Suprapubic skin (tissue), 4 donors: ENCODE measurements around the gene DRAM1.

Experiments
- CTCF ChIP-seq, 2 donors: fragments of 200-600 bp in 1 of 2; fragments of 450-650 bp in 1 of 2; sonication (generic) in 1 of 2; IDR thresholded peaks; one replicate each; pipeline ENCODE4 v1.5.1; 2016 to 2019; ENCODE audit warnings: antibody characterized with exemption in 2 of 2, mild to moderate bottlenecking in 1 of 2, moderate library complexity in 1 of 2
- POLR2A ChIP-seq, 2 donors: fragments of 450-650 bp; IDR thresholded peaks; one replicate each; pipeline ENCODE4 v1.6.1; 2017; ENCODE audit warnings: antibody characterized with exemption in 2 of 2, mild to moderate bottlenecking in 2 of 2, moderate library complexity in 2 of 2
- POLR2AphosphoS5 ChIP-seq, 3 donors: sonication (generic); formaldehyde crosslinking; IDR thresholded peaks; one replicate each; pipeline ENCODE4 v1.6.1; 2017; ENCODE audit warnings: antibody characterized with exemption in 3 of 3

GRCh38 chr12:101859664-101860607 lies 17.4 kb upstream of the DRAM1 start:
- TF ChIP-seq CTCF (IDR thresholded peaks at IDR 0.05) (no peak), POLR2A (IDR thresholded peaks at IDR 0.05) (no peak), POLR2AphosphoS5 (IDR thresholded peaks at IDR 0.05) (no peak)
